HCT116 (cell line): ENCODE measurements around the gene GLI3. TPM values are rescaled to one million over a fixed set of nuclear protein-coding genes. Genes with fewer than 3 reads are reported as not detected.

Experiments used
- ATAC-seq: fragments of 200-7000 bp; cut with Tn5 transposase; 2 replicates; pipeline ENCODE4 v1.9.1; 2020; ENCODE audit warnings: mild to moderate bottlenecking, moderate library complexity
- BruUV-seq: library from RNA; stranded (reverse); fragments of 400-500 nt; replicated peaks from 2 replicates; lab custom pipeline; 2021; lab: Mats Ljungman, UMichigan
- CTCF ChIA-PET: fragments of 300-600 bp; sonication (Branson Sonifier 250); formaldehyde crosslinking; loops from one replicate; lab custom pipeline; 2021; ENCODE audit warnings: antibody characterized with exemption; lab: Charles Lee
- POLR2A ChIA-PET: fragments of 300-600, 350-600 bp; sonication (Branson Sonifier 250); formaldehyde crosslinking; loops from one replicate; lab custom pipeline; 2021; ENCODE audit warnings: antibody characterized with exemption; lab: Charles Lee
- RAD21 ChIA-PET, 2 experiments: fragments of 300-600 bp; sonication (Branson Sonifier 250); formaldehyde crosslinking; loops; one replicate each; lab custom pipeline; 2023; ENCODE audit warnings: low total read pairs in 2 of 2; ENCODE audit not compliant: uncharacterized antibody in 2 of 2, unreplicated experiment in 2 of 2, low non-redundant PET in 1 of 2; lab: Charles Lee
- DNase-seq: peaks from one replicate; pipeline ENCODE4 v3.0.0-alpha.2; 2010; ENCODE audit warnings: low read depth, low spot score
- H2AFZ ChIP-seq: fragments of 200-600 bp; shearing (Covaris generic), sonication (generic); 2 replicates; pipeline ENCODE4 v1.6.1; 2017; ENCODE audit warnings: low read depth, mixed run types, mixed read lengths, antibody characterized with exemption, low read length; ENCODE audit not compliant: poor library complexity, severe bottlenecking
- H3K27ac ChIP-seq: 2 replicates; pipeline ENCODE4 v1.5.1; 2012; ENCODE audit warnings: low read depth, low read length
- H3K27me3 ChIP-seq: fragments of 200-600 bp; sonication (generic); 2 replicates; pipeline ENCODE4 v1.6.1; 2016; ENCODE audit warnings: mixed run types, low read length, mixed read lengths; ENCODE audit not compliant: insufficient read depth
- H3K36me3 ChIP-seq, 2 experiments: fragments of 200-500 bp in 1 of 2; fragments of 200-600 bp in 1 of 2; sonication (Bioruptor generic) in 1 of 2; sonication (generic) in 1 of 2; 2 replicates each; pipeline versions ENCODE4 v1.5.1 to v1.6.1; 2014 to 2016; ENCODE audit warnings: low read length in 2 of 2, inconsistent platforms in 1 of 2, mixed read lengths in 1 of 2, mixed run types in 1 of 2; ENCODE audit not compliant: insufficient read depth in 2 of 2, control insufficient read depth in 1 of 2
- H3K4me1 ChIP-seq, 2 experiments: fragments of 200-600 bp in 1 of 2; sonication (generic) in 1 of 2; 2 replicates each; pipeline versions ENCODE4 v1.5.1 to v1.6.1; 2012 to 2017; ENCODE audit warnings: low read length in 2 of 2, inconsistent platforms in 1 of 2, mild to moderate bottlenecking in 1 of 2, mixed read lengths in 1 of 2, mixed run types in 1 of 2, moderate library complexity in 1 of 2; ENCODE audit not compliant: insufficient read depth in 2 of 2, control insufficient read depth in 1 of 2
- H3K4me2 ChIP-seq: fragments of 200-600 bp; sonication (generic); 2 replicates; pipeline ENCODE4 v1.6.1; 2017; ENCODE audit warnings: mixed run types, low read length, mixed read lengths
- H3K4me3 ChIP-seq, 2 experiments: fragments of 200-600 bp in 1 of 2; sonication (generic) in 1 of 2; replicated peaks in 1 of 2; 2 replicates each; pipeline ENCODE4 v1.5.1; 2011 to 2016; ENCODE audit warnings: low read length in 2 of 2, control low read depth in 1 of 2, low read depth in 1 of 2, mild to moderate bottlenecking in 1 of 2, mixed read lengths in 1 of 2, mixed run types in 1 of 2
- H3K79me2 ChIP-seq: fragments of 200-600 bp; sonication (generic); 2 replicates; pipeline ENCODE4 v1.6.1; 2017; ENCODE audit warnings: mild to moderate bottlenecking, mixed run types, low read length, moderate library complexity, mixed read lengths; ENCODE audit not compliant: insufficient read depth
- H3K9ac ChIP-seq: fragments of 200-600 bp; sonication (generic); 2 replicates; pipeline ENCODE4 v1.6.1; 2016; ENCODE audit warnings: low read length, mixed read lengths
- H3K9me2 ChIP-seq: fragments of 200-600 bp; sonication (generic), shearing (Covaris generic); 2 replicates; pipeline ENCODE4 v1.6.1; 2017; ENCODE audit warnings: mixed run types, mild to moderate bottlenecking, moderate library complexity; ENCODE audit not compliant: insufficient read depth
- H3K9me3 ChIP-seq, 2 experiments: fragments of 200-500 bp in 1 of 2; fragments of 200-600 bp in 1 of 2; sonication (Bioruptor generic) in 1 of 2; sonication (generic) in 1 of 2; 2 replicates each; pipeline ENCODE4 v1.6.1; 2014 to 2017; ENCODE audit warnings: low read length in 2 of 2, mixed read lengths in 2 of 2, inconsistent platforms in 1 of 2, low read depth in 1 of 2, mild to moderate bottlenecking in 1 of 2, mixed run types in 1 of 2, moderate library complexity in 1 of 2; ENCODE audit not compliant: control insufficient read depth in 1 of 2, insufficient read depth in 1 of 2
- H4K20me1 ChIP-seq: fragments of 200-600 bp; sonication (generic), shearing (Covaris generic); 2 replicates; pipeline ENCODE4 v1.6.1; 2017; ENCODE audit warnings: mixed run types, mild to moderate bottlenecking, moderate library complexity; ENCODE audit not compliant: insufficient read depth
- CEBPB ChIP-seq: IDR thresholded peaks from 2 replicates; pipeline ENCODE4 v1.6.1; 2012; ENCODE audit warnings: low read depth
- ELF1 ChIP-seq: IDR thresholded peaks from 2 replicates; pipeline ENCODE4 v1.6.1; 2012; ENCODE audit warnings: low read depth, borderline replicate concordance
- EZH2 ChIP-seq: fragments of 200-600 bp; sonication (generic); IDR thresholded peaks from 2 replicates; pipeline ENCODE4 v1.6.1; 2017; ENCODE audit warnings: antibody characterized with exemption, mixed run types
- EZH2phosphoT487 ChIP-seq: fragments of 200-600 bp; IDR thresholded peaks from 2 replicates; pipeline ENCODE4 v1.6.1; 2018; ENCODE audit warnings: antibody characterized with exemption, borderline replicate concordance
- FOSL1 ChIP-seq: IDR thresholded peaks from 2 replicates; pipeline ENCODE4 v1.6.1; 2012; ENCODE audit warnings: low read depth
- JUND ChIP-seq: IDR thresholded peaks from 2 replicates; pipeline ENCODE4 v1.6.1; 2012
- POLR2AphosphoS5 ChIP-seq: IDR thresholded peaks from 2 replicates; pipeline ENCODE4 v1.6.1; 2011; ENCODE audit warnings: mild to moderate bottlenecking, low read depth, low read length, moderate library complexity
- TCF7L2 ChIP-seq: IDR thresholded peaks from 2 replicates; pipeline ENCODE4 v1.7.0; 2011; ENCODE audit warnings: borderline replicate concordance, inconsistent platforms; ENCODE audit not compliant: insufficient read depth, insufficient read length; ENCODE audit errors: extremely low read depth
- ZFX ChIP-seq: fragments of 450-650 bp; IDR thresholded peaks from 2 replicates; pipeline ENCODE4 v1.6.1; 2017
- intact Hi-C: fragments of 100-400 bp; cut with micrococcal nuclease; formaldehyde crosslinking; loops from 2 replicates; pipeline ENCODE4 v1.10.0; 2022
- total RNA-seq: library from RNA; stranded (reverse); gene quantifications from one replicate; pipeline ENCODE4 v1.2.1, GENCODE V29; 2021; ENCODE audit not compliant: unreplicated experiment
- TF ChIP-seq, protein P1 (sequence below): IDR thresholded peaks from 2 replicates; pipeline ENCODE4 v1.6.1; 2012
- TF ChIP-seq, protein P2 (sequence below): IDR thresholded peaks from 2 replicates; pipeline ENCODE4 v1.6.1; 2011; ENCODE audit warnings: mild to moderate bottlenecking, low read length, moderate library complexity; ENCODE audit not compliant: insufficient replicate concordance; ENCODE audit errors: extremely low read depth

The GLI3 gene
- total RNA-seq, 1 experiment from 2014 or later: 0.07 TPM

DNA sequence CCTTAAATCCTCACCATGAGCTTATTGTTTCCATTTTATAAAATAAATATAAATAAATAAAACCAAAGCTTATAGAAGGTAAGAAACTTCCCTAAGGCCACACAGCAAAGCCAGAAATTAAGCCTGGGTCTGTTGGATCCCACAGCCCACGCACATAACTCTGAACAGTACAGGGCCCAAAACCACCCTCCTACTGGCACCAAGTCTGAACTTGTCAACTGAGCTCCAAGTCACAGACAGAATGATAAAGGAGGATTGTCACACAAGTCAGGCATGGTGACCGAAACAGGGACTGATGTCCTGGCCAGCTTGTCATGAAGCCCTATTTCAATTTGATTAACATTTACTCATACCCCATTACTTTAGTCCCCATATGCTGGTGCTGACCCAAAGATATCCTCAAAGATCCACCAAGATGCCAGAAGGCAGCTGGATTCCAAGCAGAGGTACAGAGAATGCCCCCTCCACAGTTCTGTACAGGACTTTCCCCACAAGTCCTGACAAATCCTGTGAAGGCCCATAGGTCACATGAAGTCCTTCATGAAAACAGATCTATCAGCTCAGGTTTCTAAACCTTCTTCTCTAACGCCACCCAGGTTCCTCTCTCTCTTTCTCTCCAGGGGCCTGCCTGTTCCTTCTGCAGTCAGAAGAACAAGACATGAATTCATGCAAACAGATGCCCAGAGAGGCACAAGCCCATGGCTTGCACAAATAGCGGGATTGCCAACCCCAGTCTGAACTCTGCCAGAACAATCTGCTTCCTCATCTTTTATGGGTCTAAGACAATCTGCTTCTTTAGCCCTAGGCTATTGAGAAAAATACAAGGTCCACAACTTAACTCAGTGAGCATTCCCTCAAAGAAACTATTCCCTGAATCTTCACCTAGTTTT lies 60.9 kb downstream of the GLI3 start:
- H3K27me3 ChIP-seq: peaks cover 4% of the 10 kb centered on the region; the same call in 1 of the 2 replicates
- CTCF ChIA-PET: no interaction called here
- no peaks in the 10 kb centered on the region for H3K4me1 ChIP-seq
- ATAC-seq: no peak
- no peak for TF ChIP-seq EZH2
- no peak for TF ChIP-seq CEBPB
- TF ChIP-seq POLR2AphosphoS5: no peak
- TF ChIP-seq, protein P1, sequence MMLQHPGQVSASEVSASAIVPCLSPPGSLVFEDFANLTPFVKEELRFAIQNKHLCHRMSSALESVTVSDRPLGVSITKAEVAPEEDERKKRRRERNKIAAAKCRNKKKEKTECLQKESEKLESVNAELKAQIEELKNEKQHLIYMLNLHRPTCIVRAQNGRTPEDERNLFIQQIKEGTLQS: no peak
- TF ChIP-seq JUND: no peak
- no peak for TF ChIP-seq EZH2phosphoT487
- TF ChIP-seq FOSL1: no peak
- no peak for TF ChIP-seq ZFX
- TF ChIP-seq ELF1: no peak
- TF ChIP-seq, protein P2, sequence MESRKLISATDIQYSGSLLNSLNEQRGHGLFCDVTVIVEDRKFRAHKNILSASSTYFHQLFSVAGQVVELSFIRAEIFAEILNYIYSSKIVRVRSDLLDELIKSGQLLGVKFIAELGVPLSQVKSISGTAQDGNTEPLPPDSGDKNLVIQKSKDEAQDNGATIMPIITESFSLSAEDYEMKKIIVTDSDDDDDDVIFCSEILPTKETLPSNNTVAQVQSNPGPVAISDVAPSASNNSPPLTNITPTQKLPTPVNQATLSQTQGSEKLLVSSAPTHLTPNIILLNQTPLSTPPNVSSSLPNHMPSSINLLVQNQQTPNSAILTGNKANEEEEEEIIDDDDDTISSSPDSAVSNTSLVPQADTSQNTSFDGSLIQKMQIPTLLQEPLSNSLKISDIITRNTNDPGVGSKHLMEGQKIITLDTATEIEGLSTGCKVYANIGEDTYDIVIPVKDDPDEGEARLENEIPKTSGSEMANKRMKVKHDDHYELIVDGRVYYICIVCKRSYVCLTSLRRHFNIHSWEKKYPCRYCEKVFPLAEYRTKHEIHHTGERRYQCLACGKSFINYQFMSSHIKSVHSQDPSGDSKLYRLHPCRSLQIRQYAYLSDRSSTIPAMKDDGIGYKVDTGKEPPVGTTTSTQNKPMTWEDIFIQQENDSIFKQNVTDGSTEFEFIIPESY: no peak
- TF ChIP-seq TCF7L2: no peak
- TF ChIP-seq, all 23 proteins: peak for 0
- no TSS peak for BruUV-seq
- intact Hi-C loops: no loop called here
- H3K27ac ChIP-seq: no peak overlapping the region
- H3K9me3 ChIP-seq: no peaks in the 10 kb centered on the region
- H3K79me2 ChIP-seq: no peaks in the 10 kb centered on the region
- no peaks in the 10 kb centered on the region for H3K9me2 ChIP-seq
- no peak overlapping the region for H3K4me2 ChIP-seq
- H3K9ac ChIP-seq: no peak overlapping the region
- H2AFZ ChIP-seq: no peak overlapping the region
- H3K4me3 ChIP-seq: no peak overlapping the region
- no peaks in the 10 kb centered on the region for H4K20me1 ChIP-seq
- RAD21 ChIA-PET: no interaction called here
- POLR2A ChIA-PET: no interaction called here
- H3K36me3 ChIP-seq: no peaks in the 10 kb centered on the region
- DNase-seq: no peak
